Hepatocyte (in vitro differentiated cells): ENCODE measurements around the gene PGAP1. TPM values are rescaled to one million over a fixed set of nuclear protein-coding genes. Genes with fewer than 3 reads are reported as not detected.

Experiments used
- DNase-seq: peaks from one replicate; pipeline ENCODE4 v3.0.0-alpha.2; 2016; ENCODE audit warnings: low spot score
- H2AFZ ChIP-seq: fragments of 200-600 bp; sonication (generic); 2 replicates; pipeline ENCODE4 v1.6.0; 2016; ENCODE audit warnings: antibody characterized with exemption, mild to moderate bottlenecking
- H3K27ac ChIP-seq: fragments of 200-600 bp; sonication (generic); 2 replicates; pipeline ENCODE4 v1.5.1; 2016; ENCODE audit warnings: mild to moderate bottlenecking
- H3K27me3 ChIP-seq: fragments of 200-600 bp; sonication (generic); 2 replicates; pipeline ENCODE4 v1.6.1; 2016
- H3K36me3 ChIP-seq: fragments of 200-600 bp; sonication (generic); replicated peaks from 2 replicates; pipeline ENCODE4 v1.5.1; 2016; ENCODE audit warnings: low read depth; ENCODE audit not compliant: insufficient read depth
- H3K4me1 ChIP-seq: fragments of 200-600 bp; sonication (generic); 2 replicates; pipeline ENCODE4 v1.5.1; 2016; ENCODE audit warnings: mild to moderate bottlenecking, moderate library complexity; ENCODE audit not compliant: insufficient read depth
- H3K4me2 ChIP-seq: fragments of 200-600 bp; sonication (generic); 2 replicates; pipeline ENCODE4 v1.6.0; 2016
- H3K4me3 ChIP-seq: fragments of 200-600 bp; sonication (generic); 2 replicates; pipeline ENCODE4 v1.5.1; 2016; ENCODE audit warnings: mild to moderate bottlenecking
- H3K79me2 ChIP-seq: fragments of 200-600 bp; sonication (generic); 2 replicates; pipeline ENCODE4 v1.6.0; 2017; ENCODE audit warnings: mild to moderate bottlenecking
- H3K9me2 ChIP-seq: fragments of 200-600 bp; sonication (generic); replicated peaks from 2 replicates; pipeline ENCODE4 v1.6.0; 2017; ENCODE audit warnings: mild to moderate bottlenecking; ENCODE audit not compliant: insufficient read depth
- H3K9me3 ChIP-seq: fragments of 200-600 bp; sonication (generic); 2 replicates; pipeline ENCODE4 v1.5.1; 2016; ENCODE audit warnings: low read depth, mild to moderate bottlenecking
- H4K20me1 ChIP-seq: fragments of 200-600 bp; sonication (generic); 2 replicates; pipeline ENCODE4 v1.6.0; 2016; ENCODE audit warnings: mild to moderate bottlenecking; ENCODE audit not compliant: insufficient read depth, poor library complexity, severe bottlenecking
- CTCF ChIP-seq: fragments of 200-600 bp; sonication (generic); IDR thresholded peaks from 2 replicates; pipeline ENCODE4 v1.5.1; 2016; ENCODE audit warnings: antibody characterized with exemption, mild to moderate bottlenecking; ENCODE audit not compliant: poor library complexity
- EZH2 ChIP-seq: fragments of 200-600 bp; sonication (generic); IDR thresholded peaks from 2 replicates; pipeline ENCODE4 v1.6.1; 2016; ENCODE audit warnings: antibody characterized with exemption, mild to moderate bottlenecking, borderline replicate concordance
- EZH2phosphoT487 ChIP-seq: fragments of 200-600 bp; sonication (generic); IDR thresholded peaks from one replicate; pipeline ENCODE4 v1.6.1; 2018; ENCODE audit warnings: antibody characterized with exemption, mild to moderate bottlenecking, low read depth, moderate library complexity; ENCODE audit not compliant: unreplicated experiment, severe bottlenecking
- WGBS: methylation state at CpG from one replicate; pipeline ENCODE4 v1.1.6; 2016; ENCODE audit warnings: low lambda C conversion rate; ENCODE audit errors: missing lambda C conversion rate; 5-methylcytosine and 5-hydroxymethylcytosine counted together
- polyA plus RNA-seq: library from polyadenylated mRNA; unstranded; fragments of >200 nt; fragmentation: Nextera tagmentation; extraction: Ambion mirVana; gene quantifications from 2 replicates; pipeline ENCODE4 v1.2.1, GENCODE V29; 2016
- total RNA-seq: library from RNA; depleted of rRNA; stranded (reverse); fragments of >200 nt; gene quantifications from 2 replicates; pipeline ENCODE4 v1.2.3, GENCODE V29; 2014

PGAP1 gene
- total and polyA plus RNA-seq, 2 experiments from 2014 or later = 2.6 to 15.3 TPM

- DNase-seq = no peak
- no peaks in the 10 kb centered on the region for H3K9me3 ChIP-seq
- H4K20me1 ChIP-seq = no peaks in the 10 kb centered on the region
- H3K4me2 ChIP-seq = no peak overlapping the region
- H3K79me2 ChIP-seq = no peaks in the 10 kb centered on the region
- H3K27ac ChIP-seq = no peak overlapping the region
- H3K4me1 ChIP-seq = no peaks in the 10 kb centered on the region
- H3K36me3 ChIP-seq = no peaks in the 10 kb centered on the region
- H2AFZ ChIP-seq = no peak overlapping the region
- H3K9me2 ChIP-seq = no peaks in the 10 kb centered on the region
- H3K27me3 ChIP-seq = no peaks in the 10 kb centered on the region
- TF ChIP-seq EZH2phosphoT487 = no peak
- no peak for TF ChIP-seq CTCF
- no peak for TF ChIP-seq EZH2
- no peak overlapping the region for H3K4me3 ChIP-seq
Measured at GRCh38 chr2:196887431-196887830, 39.1 kb downstream of the PGAP1 start.

GRCh38 chr2:196884368-196884767, 42.1 kb downstream of the PGAP1 start:
- H3K27me3 ChIP-seq = no peaks in the 10 kb centered on the region
- no peaks in the 10 kb centered on the region for H4K20me1 ChIP-seq
- H3K9me2 ChIP-seq = no peaks in the 10 kb centered on the region
- H3K36me3 ChIP-seq = no peaks in the 10 kb centered on the region
- no peak overlapping the region for H3K27ac ChIP-seq
- H3K4me3 ChIP-seq = no peak overlapping the region
- no peaks in the 10 kb centered on the region for H3K79me2 ChIP-seq
- no peaks in the 10 kb centered on the region for H3K9me3 ChIP-seq
- H3K4me1 ChIP-seq = no peaks in the 10 kb centered on the region
- TF ChIP-seq CTCF (no peak), EZH2phosphoT487 (no peak), EZH2 (no peak)
- no peak for DNase-seq
- WGBS = 92% methylated on average over 2 of the region's 2 CpGs
- no peak overlapping the region for H3K4me2 ChIP-seq
- no peak overlapping the region for H2AFZ ChIP-seq

- Histone ChIP-seq H2AFZ (no peak overlapping the region), H3K27me3 (no peaks in the 10 kb centered on the region), H4K20me1 (no peaks in the 10 kb centered on the region), H3K27ac (no peak overlapping the region), H3K9me2 (no peaks in the 10 kb centered on the region), H3K4me1 (no peaks in the 10 kb centered on the region), H3K4me3 (no peak overlapping the region), H3K9me3 (no peaks in the 10 kb centered on the region), H3K36me3 (no peaks in the 10 kb centered on the region), H3K79me2 (no peaks in the 10 kb centered on the region), H3K4me2 (no peak overlapping the region)
- DNase-seq = no peak
- WGBS = 100% methylated on average over 1 of the region's 1 CpG
- no peak for TF ChIP-seq EZH2
- no peak for TF ChIP-seq CTCF
- TF ChIP-seq EZH2phosphoT487 = no peak
Measured at GRCh38 chr2:196876364-196876763, 50.1 kb downstream of the PGAP1 start.

- H3K4me1 ChIP-seq = no peaks in the 10 kb centered on the region
- H3K36me3 ChIP-seq = no peaks in the 10 kb centered on the region
- H3K9me3 ChIP-seq = no peaks in the 10 kb centered on the region
- no peak overlapping the region for H3K4me2 ChIP-seq
- WGBS = 91% methylated on average over 1 of the region's 1 CpG
- H3K27ac ChIP-seq = no peak overlapping the region
- no peaks in the 10 kb centered on the region for H4K20me1 ChIP-seq
- no peak overlapping the region for H3K4me3 ChIP-seq
- no peaks in the 10 kb centered on the region for H3K9me2 ChIP-seq
- H3K27me3 ChIP-seq = no peaks in the 10 kb centered on the region
- H3K79me2 ChIP-seq = no peaks in the 10 kb centered on the region
- no peak overlapping the region for H2AFZ ChIP-seq
- TF ChIP-seq EZH2phosphoT487 (no peak), CTCF (no peak), EZH2 (no peak)
- no peak for DNase-seq
Measured at GRCh38 chr2:196875414-196875813, 51.1 kb downstream of the PGAP1 start.
